HCT116 (cell line): Measurements from ENCODE around the gene MPHOSPH10. TPM values are rescaled to one million over a fixed set of nuclear protein-coding genes. Genes with fewer than 3 reads are reported as not detected.

ENCODE experiments used
- ATAC-seq: fragments of 200-7000 bp; cut with Tn5 transposase; 2 replicates; pipeline ENCODE4 v1.9.1; 2020; ENCODE audit warnings: mild to moderate bottlenecking, moderate library complexity
- BruUV-seq: library from RNA; stranded (reverse); fragments of 400-500 nt; replicated peaks from 2 replicates; lab custom pipeline; 2021; lab: Mats Ljungman, UMichigan
- CTCF ChIA-PET: fragments of 300-600 bp; sonication (Branson Sonifier 250); formaldehyde crosslinking; loops from one replicate; lab custom pipeline; 2021; ENCODE audit warnings: antibody characterized with exemption; lab: Charles Lee
- POLR2A ChIA-PET: fragments of 300-600, 350-600 bp; sonication (Branson Sonifier 250); formaldehyde crosslinking; loops from one replicate; lab custom pipeline; 2021; ENCODE audit warnings: antibody characterized with exemption; lab: Charles Lee
- RAD21 ChIA-PET, 2 experiments: fragments of 300-600 bp; sonication (Branson Sonifier 250); formaldehyde crosslinking; loops; one replicate each; lab custom pipeline; 2023; ENCODE audit warnings: low total read pairs in 2 of 2; ENCODE audit not compliant: uncharacterized antibody in 2 of 2, unreplicated experiment in 2 of 2, low non-redundant PET in 1 of 2; lab: Charles Lee
- DNase-seq: peaks from one replicate; pipeline ENCODE4 v3.0.0-alpha.2; 2010; ENCODE audit warnings: low read depth, low spot score
- H2AFZ ChIP-seq: fragments of 200-600 bp; shearing (Covaris generic), sonication (generic); 2 replicates; pipeline ENCODE4 v1.6.1; 2017; ENCODE audit warnings: low read depth, mixed run types, mixed read lengths, antibody characterized with exemption, low read length; ENCODE audit not compliant: poor library complexity, severe bottlenecking
- H3K27ac ChIP-seq: 2 replicates; pipeline ENCODE4 v1.5.1; 2012; ENCODE audit warnings: low read depth, low read length
- H3K27me3 ChIP-seq: fragments of 200-600 bp; sonication (generic); 2 replicates; pipeline ENCODE4 v1.6.1; 2016; ENCODE audit warnings: mixed run types, low read length, mixed read lengths; ENCODE audit not compliant: insufficient read depth
- H3K36me3 ChIP-seq, 2 experiments: fragments of 200-500 bp in 1 of 2; fragments of 200-600 bp in 1 of 2; sonication (Bioruptor generic) in 1 of 2; sonication (generic) in 1 of 2; 2 replicates each; pipeline versions ENCODE4 v1.5.1 to v1.6.1; 2014 to 2016; ENCODE audit warnings: low read length in 2 of 2, inconsistent platforms in 1 of 2, mixed read lengths in 1 of 2, mixed run types in 1 of 2; ENCODE audit not compliant: insufficient read depth in 2 of 2, control insufficient read depth in 1 of 2
- H3K4me1 ChIP-seq, 2 experiments: fragments of 200-600 bp in 1 of 2; sonication (generic) in 1 of 2; 2 replicates each; pipeline versions ENCODE4 v1.5.1 to v1.6.1; 2012 to 2017; ENCODE audit warnings: low read length in 2 of 2, inconsistent platforms in 1 of 2, mild to moderate bottlenecking in 1 of 2, mixed read lengths in 1 of 2, mixed run types in 1 of 2, moderate library complexity in 1 of 2; ENCODE audit not compliant: insufficient read depth in 2 of 2, control insufficient read depth in 1 of 2
- H3K4me2 ChIP-seq: fragments of 200-600 bp; sonication (generic); 2 replicates; pipeline ENCODE4 v1.6.1; 2017; ENCODE audit warnings: mixed run types, low read length, mixed read lengths
- H3K4me3 ChIP-seq, 2 experiments: fragments of 200-600 bp in 1 of 2; sonication (generic) in 1 of 2; replicated peaks in 1 of 2; 2 replicates each; pipeline ENCODE4 v1.5.1; 2011 to 2016; ENCODE audit warnings: low read length in 2 of 2, control low read depth in 1 of 2, low read depth in 1 of 2, mild to moderate bottlenecking in 1 of 2, mixed read lengths in 1 of 2, mixed run types in 1 of 2
- H3K79me2 ChIP-seq: fragments of 200-600 bp; sonication (generic); 2 replicates; pipeline ENCODE4 v1.6.1; 2017; ENCODE audit warnings: mild to moderate bottlenecking, mixed run types, low read length, moderate library complexity, mixed read lengths; ENCODE audit not compliant: insufficient read depth
- H3K9ac ChIP-seq: fragments of 200-600 bp; sonication (generic); 2 replicates; pipeline ENCODE4 v1.6.1; 2016; ENCODE audit warnings: low read length, mixed read lengths
- H3K9me2 ChIP-seq: fragments of 200-600 bp; sonication (generic), shearing (Covaris generic); 2 replicates; pipeline ENCODE4 v1.6.1; 2017; ENCODE audit warnings: mixed run types, mild to moderate bottlenecking, moderate library complexity; ENCODE audit not compliant: insufficient read depth
- H3K9me3 ChIP-seq, 2 experiments: fragments of 200-500 bp in 1 of 2; fragments of 200-600 bp in 1 of 2; sonication (Bioruptor generic) in 1 of 2; sonication (generic) in 1 of 2; 2 replicates each; pipeline ENCODE4 v1.6.1; 2014 to 2017; ENCODE audit warnings: low read length in 2 of 2, mixed read lengths in 2 of 2, inconsistent platforms in 1 of 2, low read depth in 1 of 2, mild to moderate bottlenecking in 1 of 2, mixed run types in 1 of 2, moderate library complexity in 1 of 2; ENCODE audit not compliant: control insufficient read depth in 1 of 2, insufficient read depth in 1 of 2
- H4K20me1 ChIP-seq: fragments of 200-600 bp; sonication (generic), shearing (Covaris generic); 2 replicates; pipeline ENCODE4 v1.6.1; 2017; ENCODE audit warnings: mixed run types, mild to moderate bottlenecking, moderate library complexity; ENCODE audit not compliant: insufficient read depth
- CBX3 ChIP-seq: IDR thresholded peaks from 2 replicates; pipeline ENCODE4 v1.6.1; 2012; ENCODE audit warnings: low read depth
- CEBPB ChIP-seq: IDR thresholded peaks from 2 replicates; pipeline ENCODE4 v1.6.1; 2012; ENCODE audit warnings: low read depth
- EGR1 ChIP-seq: IDR thresholded peaks from 2 replicates; pipeline ENCODE4 v1.6.1; 2012; ENCODE audit warnings: low read depth
- EZH2 ChIP-seq: fragments of 200-600 bp; sonication (generic); IDR thresholded peaks from 2 replicates; pipeline ENCODE4 v1.6.1; 2017; ENCODE audit warnings: antibody characterized with exemption, mixed run types
- FOSL1 ChIP-seq: IDR thresholded peaks from 2 replicates; pipeline ENCODE4 v1.6.1; 2012; ENCODE audit warnings: low read depth
- JUND ChIP-seq: IDR thresholded peaks from 2 replicates; pipeline ENCODE4 v1.6.1; 2012
- POLR2A ChIP-seq: IDR thresholded peaks from 2 replicates; pipeline ENCODE4 v1.7.0; 2011; ENCODE audit warnings: borderline replicate concordance; ENCODE audit not compliant: insufficient read depth, insufficient read length; ENCODE audit errors: extremely low read depth
- TCF7L2 ChIP-seq: IDR thresholded peaks from 2 replicates; pipeline ENCODE4 v1.7.0; 2011; ENCODE audit warnings: borderline replicate concordance, inconsistent platforms; ENCODE audit not compliant: insufficient read depth, insufficient read length; ENCODE audit errors: extremely low read depth
- YY1 ChIP-seq: IDR thresholded peaks from 2 replicates; pipeline ENCODE4 v1.6.1; 2011; ENCODE audit warnings: low read length, low read depth, moderate library complexity, mild to moderate bottlenecking; ENCODE audit not compliant: insufficient replicate concordance; ENCODE audit errors: extremely low read depth
- intact Hi-C: fragments of 100-400 bp; cut with micrococcal nuclease; formaldehyde crosslinking; loops from 2 replicates; pipeline ENCODE4 v1.10.0; 2022
- total RNA-seq: library from RNA; stranded (reverse); gene quantifications from one replicate; pipeline ENCODE4 v1.2.1, GENCODE V29; 2021; ENCODE audit not compliant: unreplicated experiment
- TF ChIP-seq, protein P1 (sequence below): IDR thresholded peaks from 2 replicates; pipeline ENCODE4 v1.6.1; 2012
- TF ChIP-seq, protein P2 (sequence below): IDR thresholded peaks from 2 replicates; pipeline ENCODE4 v1.6.1; 2012
- TF ChIP-seq, protein P3 (sequence below): IDR thresholded peaks from 2 replicates; pipeline ENCODE4 v1.6.1; 2012; ENCODE audit warnings: low read depth

The MPHOSPH10 gene
- total RNA-seq, 1 experiment from 2014 or later: 36.7 TPM

DNA sequence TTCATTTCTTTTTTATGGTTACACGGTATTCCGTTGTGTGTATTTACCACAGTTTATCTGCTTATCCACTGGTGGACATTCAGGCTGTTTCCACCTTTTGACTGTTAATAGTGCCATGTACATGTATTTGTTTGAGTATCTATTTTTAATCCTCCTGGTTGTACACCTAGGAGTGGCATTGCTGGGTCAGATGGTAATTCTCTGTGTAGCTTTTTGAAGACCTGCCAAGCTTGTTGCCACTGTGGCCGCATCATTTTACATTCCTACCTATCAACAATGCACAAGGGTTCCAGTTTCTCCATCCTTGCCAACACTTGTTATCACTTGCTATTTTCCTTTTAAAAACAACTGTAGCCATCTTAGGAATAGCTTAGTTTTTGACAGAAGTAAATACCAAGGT, 13.3 kb downstream of the MPHOSPH10 start:
- intact Hi-C loops: no loop called here
- no peaks in the 10 kb centered on the region for H3K9me3 ChIP-seq
- no peak overlapping the region for H3K9ac ChIP-seq
- ChIA-PET POLR2A (no interaction called here), CTCF (interaction anchor here (0.9 to 1.0 kb wide), 2 partner anchors 11 to 43 kb away, joined by 3 read pairs; no protein-coding TSS in a partner anchor), RAD21 (no interaction called here)
- ATAC-seq: no peak
- H3K4me3 ChIP-seq: no peak overlapping the region
- no peak overlapping the region for H2AFZ ChIP-seq
- BruUV-seq: no TSS peak
- H3K27me3 ChIP-seq: no peaks in the 10 kb centered on the region
- H3K4me2 ChIP-seq: no peak overlapping the region
- no peaks in the 10 kb centered on the region for H4K20me1 ChIP-seq
- no peak for DNase-seq
- H3K36me3 ChIP-seq: peaks cover 62 to 77% of the 10 kb centered on the region in 2 experiments
- peaks cover 4% of the 10 kb centered on the region for H3K79me2 ChIP-seq
- no peaks in the 10 kb centered on the region for H3K9me2 ChIP-seq
- no peak overlapping the region for H3K27ac ChIP-seq
- no peaks in the 10 kb centered on the region for H3K4me1 ChIP-seq
- TF ChIP-seq, protein P1, sequence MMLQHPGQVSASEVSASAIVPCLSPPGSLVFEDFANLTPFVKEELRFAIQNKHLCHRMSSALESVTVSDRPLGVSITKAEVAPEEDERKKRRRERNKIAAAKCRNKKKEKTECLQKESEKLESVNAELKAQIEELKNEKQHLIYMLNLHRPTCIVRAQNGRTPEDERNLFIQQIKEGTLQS: no peak
- TF ChIP-seq TCF7L2 (no peak), CBX3 (no peak), YY1 (no peak), POLR2A (no peak), EGR1 (no peak), CEBPB (no peak), EZH2 (no peak), FOSL1 (no peak), JUND (no peak)
- TF ChIP-seq, protein P2, sequence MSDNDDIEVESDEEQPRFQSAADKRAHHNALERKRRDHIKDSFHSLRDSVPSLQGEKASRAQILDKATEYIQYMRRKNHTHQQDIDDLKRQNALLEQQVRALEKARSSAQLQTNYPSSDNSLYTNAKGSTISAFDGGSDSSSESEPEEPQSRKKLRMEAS: no peak
- TF ChIP-seq, protein P3, sequence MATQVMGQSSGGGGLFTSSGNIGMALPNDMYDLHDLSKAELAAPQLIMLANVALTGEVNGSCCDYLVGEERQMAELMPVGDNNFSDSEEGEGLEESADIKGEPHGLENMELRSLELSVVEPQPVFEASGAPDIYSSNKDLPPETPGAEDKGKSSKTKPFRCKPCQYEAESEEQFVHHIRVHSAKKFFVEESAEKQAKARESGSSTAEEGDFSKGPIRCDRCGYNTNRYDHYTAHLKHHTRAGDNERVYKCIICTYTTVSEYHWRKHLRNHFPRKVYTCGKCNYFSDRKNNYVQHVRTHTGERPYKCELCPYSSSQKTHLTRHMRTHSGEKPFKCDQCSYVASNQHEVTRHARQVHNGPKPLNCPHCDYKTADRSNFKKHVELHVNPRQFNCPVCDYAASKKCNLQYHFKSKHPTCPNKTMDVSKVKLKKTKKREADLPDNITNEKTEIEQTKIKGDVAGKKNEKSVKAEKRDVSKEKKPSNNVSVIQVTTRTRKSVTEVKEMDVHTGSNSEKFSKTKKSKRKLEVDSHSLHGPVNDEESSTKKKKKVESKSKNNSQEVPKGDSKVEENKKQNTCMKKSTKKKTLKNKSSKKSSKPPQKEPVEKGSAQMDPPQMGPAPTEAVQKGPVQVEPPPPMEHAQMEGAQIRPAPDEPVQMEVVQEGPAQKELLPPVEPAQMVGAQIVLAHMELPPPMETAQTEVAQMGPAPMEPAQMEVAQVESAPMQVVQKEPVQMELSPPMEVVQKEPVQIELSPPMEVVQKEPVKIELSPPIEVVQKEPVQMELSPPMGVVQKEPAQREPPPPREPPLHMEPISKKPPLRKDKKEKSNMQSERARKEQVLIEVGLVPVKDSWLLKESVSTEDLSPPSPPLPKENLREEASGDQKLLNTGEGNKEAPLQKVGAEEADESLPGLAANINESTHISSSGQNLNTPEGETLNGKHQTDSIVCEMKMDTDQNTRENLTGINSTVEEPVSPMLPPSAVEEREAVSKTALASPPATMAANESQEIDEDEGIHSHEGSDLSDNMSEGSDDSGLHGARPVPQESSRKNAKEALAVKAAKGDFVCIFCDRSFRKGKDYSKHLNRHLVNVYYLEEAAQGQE: no peak
